GM12874 (cell line): ENCODE measurements around the gene CCNI2.

Experiments
- CTCF ChIP-seq: IDR thresholded peaks from 2 replicates; pipeline ENCODE4 v1.5.1; 2011; ENCODE audit warnings: low read depth, mild to moderate bottlenecking, control low read depth, low read length, moderate library complexity; ENCODE audit not compliant: insufficient read depth

The CCNI2 gene

GRCh38 chr5:132759114-132760048 lies 12.2 kb downstream of the CCNI2 start:
- TF ChIP-seq CTCF, result no peak

DNA sequence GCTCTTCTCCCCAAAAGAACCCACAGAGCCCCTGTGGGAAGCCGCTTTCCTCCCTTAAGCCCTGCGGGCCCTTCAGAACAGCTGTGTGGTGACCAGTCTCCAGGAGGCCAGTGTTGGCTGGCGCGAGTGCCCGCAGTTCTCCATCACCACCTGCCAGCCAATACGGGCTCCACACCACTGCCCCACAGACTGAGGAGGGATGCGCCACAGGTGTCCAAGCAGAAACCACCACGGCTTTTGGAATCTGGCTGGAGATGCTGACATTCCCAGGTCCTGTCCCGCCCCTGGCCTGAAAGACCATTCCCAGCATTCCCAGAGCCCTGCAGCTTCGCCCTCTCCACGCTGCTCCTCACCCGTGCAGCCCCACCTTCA lies 12.8 kb downstream of the CCNI2 start:
- TF ChIP-seq CTCF, result no peak

DNA sequence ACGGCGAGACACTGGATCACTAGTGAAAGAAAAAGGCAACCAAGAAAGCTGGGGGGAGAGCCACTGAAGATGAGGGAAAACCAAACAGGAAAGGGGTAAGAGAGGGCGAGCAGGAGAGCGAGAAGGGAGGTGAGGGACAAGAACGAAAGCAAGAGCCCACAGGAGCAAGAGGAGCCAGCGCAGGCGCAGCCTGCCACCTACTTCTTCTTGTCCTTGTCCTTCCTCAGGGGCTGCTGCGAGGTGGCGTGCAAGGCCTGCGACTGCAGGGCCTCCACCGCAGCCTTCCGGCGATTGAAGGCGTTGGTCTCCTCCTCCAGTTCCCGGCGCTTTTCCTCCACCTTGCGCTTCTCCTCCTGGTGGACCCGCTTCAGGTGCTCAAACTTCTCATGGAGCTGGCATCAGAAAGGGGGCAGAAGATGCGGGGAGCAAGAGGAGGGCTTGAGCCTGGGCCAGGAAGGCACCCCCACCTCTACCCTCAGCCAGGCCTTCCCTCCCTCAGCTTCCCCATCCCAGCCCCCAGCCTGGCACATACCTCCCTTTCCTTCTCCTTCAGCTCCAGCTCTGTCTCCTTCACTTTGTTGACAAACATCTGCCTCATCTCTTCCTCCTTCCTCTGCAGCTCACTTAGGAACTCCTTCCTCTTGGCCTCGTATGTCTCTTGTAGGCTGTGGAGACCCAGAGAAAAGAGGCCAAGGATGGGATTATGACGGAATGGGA lies 13.5 kb downstream of the CCNI2 start:
- TF ChIP-seq CTCF, result no peak

DNA sequence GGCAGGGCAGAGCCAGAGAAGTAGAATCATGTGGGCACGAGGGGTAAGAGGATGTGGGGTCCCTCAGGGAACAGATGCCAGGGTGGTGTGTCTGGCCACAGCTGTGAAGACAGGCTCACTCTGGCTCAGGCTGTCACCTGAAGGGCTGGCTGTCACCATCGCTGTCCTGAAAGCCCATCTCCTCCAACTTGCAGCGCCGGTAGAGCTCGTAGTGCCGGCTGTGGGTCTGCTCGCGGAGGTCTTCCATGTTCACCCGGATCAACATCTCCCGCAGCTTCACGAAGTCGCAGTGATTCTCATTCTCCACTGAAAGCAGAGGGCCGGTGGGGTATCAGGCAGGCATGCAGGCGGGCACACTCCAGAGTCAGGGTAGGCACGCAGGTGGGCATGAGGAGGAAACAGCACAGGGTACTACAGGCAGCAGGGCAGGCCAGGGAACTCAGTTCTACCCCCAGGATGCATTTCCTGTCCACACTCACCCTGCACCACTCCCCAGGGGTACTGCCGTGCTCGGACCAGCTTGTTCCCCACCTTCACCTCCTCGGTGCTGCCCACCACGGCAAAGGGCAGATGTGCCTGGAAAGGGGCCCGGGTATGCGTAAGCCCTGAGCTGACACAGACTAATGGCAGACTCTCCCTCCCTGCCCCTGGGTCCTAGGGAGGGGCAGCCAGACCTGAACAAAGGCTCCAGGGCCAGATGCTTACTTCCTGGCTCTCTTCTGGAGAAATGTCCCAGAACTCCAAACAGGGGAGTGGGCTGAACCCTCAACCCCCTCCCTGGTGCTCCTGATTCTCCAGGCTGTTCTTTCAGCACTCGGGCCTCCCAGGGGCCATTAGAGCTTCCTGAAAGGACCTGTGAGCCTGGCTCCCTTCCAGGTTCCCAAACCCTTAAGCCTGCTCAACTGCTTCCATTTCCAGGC lies 14.4 kb downstream of the CCNI2 start:
- no peak for TF ChIP-seq CTCF

DNA sequence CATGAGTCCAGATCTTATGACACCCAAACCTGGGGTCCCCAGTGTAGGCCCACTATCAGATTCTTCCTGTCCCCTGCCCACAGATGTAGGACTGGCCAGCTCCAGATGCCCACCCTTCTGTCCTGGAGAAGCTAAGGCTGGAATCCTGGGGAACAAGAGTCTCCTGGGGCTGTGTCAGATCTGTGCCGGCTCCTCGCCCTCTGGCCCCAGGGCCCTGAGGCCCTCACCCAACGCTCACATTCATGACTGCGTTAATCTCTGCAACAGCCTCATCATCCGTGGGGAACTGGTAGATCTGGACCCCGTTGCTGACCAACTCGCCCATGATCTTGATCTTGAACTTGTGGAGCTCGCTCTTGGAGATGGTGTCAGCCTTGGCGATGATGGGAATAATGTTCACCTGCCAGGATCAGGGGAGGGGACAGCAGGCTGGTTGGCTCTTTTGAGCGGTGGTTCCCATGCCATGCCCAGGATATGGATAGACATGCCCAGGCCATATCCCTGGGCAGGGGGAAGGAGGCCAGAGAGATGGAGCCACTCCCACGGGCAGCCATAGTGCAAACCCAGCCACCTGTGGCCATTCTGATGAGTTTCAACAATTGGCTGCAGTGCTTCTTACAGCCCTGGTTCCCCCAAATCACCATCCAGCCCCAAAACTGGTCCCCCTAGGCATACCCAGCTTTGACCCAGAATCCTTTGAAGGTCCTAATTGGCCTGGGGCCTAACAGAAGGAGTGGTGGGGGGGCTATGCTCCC lies 15.2 kb downstream of the CCNI2 start:
- TF ChIP-seq CTCF, result no peak

DNA sequence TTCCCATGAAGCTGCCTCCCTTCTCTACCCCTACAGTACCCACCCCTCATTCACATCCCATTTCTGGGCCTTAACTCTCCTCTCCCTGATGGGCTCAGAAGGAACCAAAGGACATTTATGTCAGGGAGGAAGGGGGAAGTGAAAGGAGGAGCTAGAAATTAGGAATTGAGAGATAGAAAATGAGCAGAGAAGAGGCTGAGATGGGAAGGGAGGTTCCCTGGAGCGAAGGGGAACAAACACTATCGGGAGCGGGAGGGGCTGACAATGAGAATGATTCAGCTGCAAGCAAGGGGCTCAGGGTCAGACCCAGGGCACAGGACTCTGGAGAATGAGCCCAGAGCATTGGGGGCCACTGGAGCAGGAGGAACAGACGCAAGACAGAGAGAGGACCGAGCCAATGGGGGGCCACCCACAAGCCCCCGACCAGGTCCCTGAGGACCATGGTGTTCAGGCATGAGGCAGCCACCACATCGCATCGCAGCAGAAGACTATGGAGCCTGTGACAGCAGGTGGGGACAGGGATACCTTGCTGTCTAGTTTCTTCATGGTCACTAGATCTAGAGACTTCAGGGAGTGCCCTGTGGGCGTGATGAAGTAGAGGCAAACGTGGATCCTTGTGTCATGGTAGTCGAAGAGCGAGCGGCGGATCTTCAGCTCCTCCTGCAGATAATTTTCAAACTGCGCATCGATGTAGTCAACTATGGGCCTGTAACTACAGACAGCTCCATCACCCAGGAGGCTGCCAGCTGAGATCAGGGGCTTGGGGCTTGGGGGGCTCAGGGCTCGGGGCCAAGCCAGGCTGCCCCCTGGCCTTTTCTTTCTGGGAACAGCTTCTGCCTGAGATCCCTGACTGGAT lies 16.2 kb downstream of the CCNI2 start:
- TF ChIP-seq CTCF, result no peak
